ENCODE measurements around the gene IGFL4.

The IGFL4 gene

GRCh38 chr19:46021531-46022041 is 19.2 kb downstream of the IGFL4 start:
- DNase-seq (ENCODE audit: low read depth in 2 of 2), result no peak

- DNase-seq (ENCODE audit: low read depth in 2 of 2), result no peak
Observed at GRCh38 chr19:46020819-46021125, 20.0 kb downstream of the IGFL4 start.

GRCh38 chr19:46019270-46019669 is 21.5 kb downstream of the IGFL4 start:
- no peak for DNase-seq (ENCODE audit: low read depth in 2 of 2)

GRCh38 chr19:46018729-46019251 is 22.0 kb downstream of the IGFL4 start:
- no peak for DNase-seq (ENCODE audit: low read depth in 2 of 2)

- no peak for DNase-seq (ENCODE audit: low read depth in 2 of 2)
Observed at GRCh38 chr19:46017874-46018675, 22.7 kb downstream of the IGFL4 start.

- DNase-seq (ENCODE audit: low read depth in 2 of 2), result no peak
Observed at GRCh38 chr19:46017095-46017429, 23.7 kb downstream of the IGFL4 start.

- DNase-seq (ENCODE audit: low read depth in 2 of 2), result peak; percentile 71
Observed at GRCh38 chr19:46016426-46017094, 24.2 kb downstream of the IGFL4 start.

GRCh38 chr19:46015687-46016425 is 24.9 kb downstream of the IGFL4 start:
- peak; percentile 16 to 18 for DNase-seq (ENCODE audit: low read depth in 2 of 2)

GRCh38 chr19:46014941-46015686 is 25.7 kb downstream of the IGFL4 start:
- peak; percentile 36 to 43 for DNase-seq (ENCODE audit: low read depth in 2 of 2)

GRCh38 chr19:46014534-46014933 is 26.3 kb downstream of the IGFL4 start:
- DNase-seq (ENCODE audit: low read depth in 2 of 2), result no peak

GRCh38 chr19:46009530-46010510 is 31.0 kb downstream of the IGFL4 start:
- peak; percentile 22 to 38 for DNase-seq (ENCODE audit: low read depth in 2 of 2)

- no peak for DNase-seq (ENCODE audit: low read depth in 2 of 2)
Observed at GRCh38 chr19:46006411-46006810, 34.4 kb downstream of the IGFL4 start.

- no peak for DNase-seq (ENCODE audit: low read depth in 2 of 2)
Observed at GRCh38 chr19:46002678-46003275, 38.0 kb downstream of the IGFL4 start.

- peak; percentile 50 to 53 for DNase-seq (ENCODE audit: low read depth in 2 of 2)
Observed at GRCh38 chr19:46000491-46001246, 40.1 kb downstream of the IGFL4 start.

GRCh38 chr19:45999653-46000121 is 41.1 kb downstream of the IGFL4 start:
- DNase-seq (ENCODE audit: low read depth in 2 of 2), result no peak

- DNase-seq (ENCODE audit: low read depth in 2 of 2), result no peak
Observed at GRCh38 chr19:45998834-45999233, 42.0 kb downstream of the IGFL4 start.

- no peak for DNase-seq (ENCODE audit: low read depth in 2 of 2)
Observed at GRCh38 chr19:45996933-45997332, 43.9 kb downstream of the IGFL4 start.

- DNase-seq (ENCODE audit: low read depth in 2 of 2), result no peak
Observed at GRCh38 chr19:45995715-45996385, 45.0 kb downstream of the IGFL4 start.

All from stimulated activated CD8-positive, alpha-beta memory T cell treated with anti-CD3 and anti-CD28 coated beads, Interleukin-15, amount 100 ng/mL, for 48 hours (primary cell).